Measurements from ENCODE around the gene MYRIP.
"Not testable (repeated sequence)": the region's sequence is repeated elsewhere in the genome, so short reads cannot be mapped to it uniquely, and the experiment has no call there.

MYRIP gene

DNA sequence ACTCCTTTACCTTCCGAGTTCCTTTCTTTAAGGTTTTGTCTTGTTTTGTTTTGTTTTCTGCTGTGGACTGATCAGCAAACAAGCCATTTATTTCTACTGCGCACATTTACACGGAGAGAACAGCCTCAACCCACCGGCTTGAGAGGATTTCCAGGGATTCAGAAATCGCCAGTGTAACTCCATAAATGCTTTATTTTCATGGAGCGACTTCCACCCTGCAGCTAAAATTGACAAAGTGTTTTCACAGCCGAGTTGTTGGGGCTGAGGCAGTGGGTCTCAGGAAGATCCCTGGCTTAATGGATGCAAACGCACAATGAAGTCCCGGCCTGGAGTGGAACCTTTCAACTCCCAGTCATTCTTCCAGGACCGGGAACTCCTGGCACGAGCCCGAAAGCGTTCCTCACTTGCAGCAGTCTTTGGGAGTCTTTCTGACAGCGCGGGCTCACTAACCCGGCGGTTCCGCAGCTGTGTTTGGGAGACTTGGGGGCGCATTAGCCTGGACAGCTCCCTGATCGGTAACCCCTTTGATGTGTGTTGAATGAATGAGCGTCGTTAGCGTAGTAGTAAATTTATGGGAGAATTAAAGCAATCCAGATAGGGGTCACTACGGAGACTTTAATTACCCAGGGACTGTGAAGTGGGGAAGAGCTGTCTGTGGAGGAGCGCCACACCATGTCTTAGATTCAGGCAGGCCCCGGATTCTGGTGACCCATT lies 785 bp upstream of the MYRIP start:
- DNase-seq: no peak

DNA sequence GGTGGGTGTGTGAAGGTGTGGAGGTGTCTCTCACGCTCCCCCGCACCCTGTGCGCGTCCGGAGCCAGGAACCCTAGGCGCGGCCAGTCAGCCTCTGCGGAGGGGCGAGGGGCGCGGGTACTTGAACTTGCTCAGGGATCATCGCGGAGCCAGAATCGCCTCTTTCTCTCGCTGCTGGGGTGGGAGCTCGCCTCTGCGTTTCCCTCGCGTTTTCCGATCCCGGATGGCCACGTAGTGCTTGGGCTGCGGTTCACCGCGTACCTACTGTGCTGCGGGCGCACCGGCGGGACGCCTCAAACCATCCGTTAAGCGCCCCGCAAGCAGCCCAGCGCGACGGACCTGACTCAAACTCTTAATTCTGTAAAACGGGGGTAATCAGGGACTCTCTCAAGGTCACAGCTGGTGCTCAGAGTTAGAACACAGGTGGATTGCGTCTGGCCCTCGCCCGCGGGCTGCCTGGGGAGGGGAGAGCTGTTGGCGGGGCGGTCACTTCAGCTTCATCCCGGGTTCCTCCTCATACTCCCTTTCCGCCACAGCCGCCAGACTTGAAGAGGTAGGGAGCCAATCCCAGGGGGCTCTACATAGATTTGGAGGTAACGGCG lies 686 bp downstream of the MYRIP start:
- no peak for DNase-seq

DNA sequence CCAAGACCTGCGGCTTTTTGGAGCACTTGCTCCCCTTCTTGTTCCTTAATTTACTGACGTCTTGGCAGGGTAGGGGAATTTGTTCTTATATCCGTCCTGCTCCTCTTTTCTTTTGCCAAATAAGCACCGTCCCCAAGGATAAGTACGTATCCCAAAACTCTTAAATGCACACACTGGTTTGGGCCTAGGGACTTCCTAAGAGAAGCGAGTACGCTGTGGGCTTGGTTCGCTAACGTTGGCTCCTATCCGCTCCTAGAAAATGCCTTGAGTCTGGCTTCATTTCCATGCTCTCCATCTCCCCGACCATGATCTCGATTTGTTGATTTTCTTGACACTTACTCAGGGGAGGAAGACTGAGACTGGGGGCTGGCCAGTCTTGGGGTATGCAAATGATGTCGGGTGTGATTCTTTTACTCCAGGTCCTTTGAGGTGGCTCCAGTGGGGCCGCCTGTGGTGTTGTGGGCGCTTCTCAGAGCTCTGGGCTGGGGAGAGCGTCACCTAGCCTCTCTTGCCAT lies 1.3 kb downstream of the MYRIP start:
- DNase-seq: no peak

DNA sequence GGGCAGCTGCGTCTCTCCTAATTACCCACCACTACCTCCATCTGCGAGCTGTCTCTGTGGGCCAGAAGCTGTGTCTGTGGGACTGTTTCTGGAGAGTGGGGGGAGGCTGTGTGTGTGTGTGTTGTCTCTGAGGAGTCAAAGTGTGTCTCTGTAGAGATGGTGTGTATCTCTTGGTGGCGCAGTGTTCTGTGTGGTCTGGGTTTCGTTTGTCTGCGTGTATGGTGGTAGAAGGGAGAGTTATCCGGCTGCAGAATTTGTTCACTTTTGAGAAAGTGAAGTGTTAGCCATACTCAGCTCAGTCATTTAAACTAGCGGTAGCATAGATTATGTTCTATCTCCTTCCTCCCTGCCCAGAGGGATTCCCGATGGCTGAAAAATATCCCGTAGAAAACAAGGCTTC lies 2.2 kb downstream of the MYRIP start:
- DNase-seq: no peak

DNA sequence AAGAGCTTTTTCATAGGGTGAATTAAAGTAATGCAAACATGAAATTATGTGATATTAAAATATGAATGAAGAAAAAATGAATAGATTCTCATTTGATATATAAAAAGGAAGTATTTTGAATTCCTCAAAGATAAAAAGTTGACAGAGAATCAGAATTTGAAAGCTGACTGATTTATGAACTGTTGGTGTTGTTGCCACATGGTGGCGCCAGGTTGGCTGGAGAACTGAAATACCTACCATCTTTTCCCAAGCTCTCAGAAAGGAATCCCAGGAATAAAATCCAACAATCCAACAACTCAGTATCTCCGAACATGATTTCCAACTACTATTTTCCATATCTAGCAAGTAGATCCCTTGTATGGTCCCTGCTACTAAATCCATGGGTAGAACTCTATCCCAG lies 3.1 kb downstream of the MYRIP start:
- no peak for DNase-seq

DNA sequence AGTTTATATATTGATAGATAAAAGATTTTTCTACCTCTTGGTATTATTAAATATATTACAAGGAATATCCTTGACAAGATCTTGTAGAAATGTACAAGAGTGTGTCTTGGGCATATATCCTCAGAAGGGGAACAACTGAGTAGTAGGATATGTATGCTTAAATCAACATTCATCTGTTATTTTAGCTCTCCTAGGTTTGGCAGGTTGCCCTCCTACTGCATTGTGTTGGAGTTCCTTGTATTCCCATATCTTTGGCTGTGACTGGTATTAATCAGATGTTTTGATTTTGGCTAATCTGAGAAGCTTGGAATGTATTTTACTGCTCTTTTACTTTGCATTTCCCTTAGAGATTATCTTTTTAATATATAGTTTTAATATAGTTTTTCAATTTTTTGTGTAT lies 4.6 kb downstream of the MYRIP start:
- no peak for DNase-seq

DNA sequence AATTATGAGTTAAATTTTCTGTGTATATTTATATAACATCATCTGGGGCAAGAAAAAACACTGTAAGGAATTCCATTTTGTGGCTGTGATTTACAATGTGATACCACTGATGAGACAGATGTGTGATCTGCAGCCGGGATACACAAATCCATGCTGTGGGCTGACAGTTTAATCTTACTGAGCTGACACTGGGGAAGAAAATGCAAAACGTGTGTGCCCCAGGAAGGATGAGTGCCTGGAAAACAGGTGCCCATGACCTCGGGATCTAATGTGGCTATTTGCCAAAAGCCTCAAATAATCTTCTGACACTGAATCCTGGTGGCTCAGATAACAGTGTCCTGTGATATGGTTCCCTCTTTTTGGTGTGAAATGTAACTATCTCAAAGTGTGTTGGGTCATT lies 10.5 kb downstream of the MYRIP start:
- no peak for DNase-seq

DNA sequence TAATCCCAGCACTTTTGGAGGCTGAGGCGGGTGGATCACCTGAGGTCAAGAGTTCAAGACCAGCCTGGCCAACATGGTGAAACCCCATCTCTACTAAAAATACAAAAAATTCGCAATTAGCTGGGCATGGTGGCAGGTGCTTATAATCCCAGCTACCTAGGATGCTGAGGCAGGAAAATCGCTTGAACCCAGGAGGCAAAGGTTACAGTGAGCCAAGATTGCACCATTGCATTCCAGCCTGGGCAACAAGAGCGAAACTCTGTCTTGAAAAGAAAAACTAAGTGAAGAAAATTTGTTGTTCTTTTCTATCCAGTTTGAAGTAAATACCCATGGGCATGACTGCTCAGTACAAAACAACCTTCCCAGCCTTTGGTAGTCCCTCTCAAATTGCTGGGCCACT lies 24.4 kb downstream of the MYRIP start:
- DNase-seq: not testable (repeated sequence)

DNA sequence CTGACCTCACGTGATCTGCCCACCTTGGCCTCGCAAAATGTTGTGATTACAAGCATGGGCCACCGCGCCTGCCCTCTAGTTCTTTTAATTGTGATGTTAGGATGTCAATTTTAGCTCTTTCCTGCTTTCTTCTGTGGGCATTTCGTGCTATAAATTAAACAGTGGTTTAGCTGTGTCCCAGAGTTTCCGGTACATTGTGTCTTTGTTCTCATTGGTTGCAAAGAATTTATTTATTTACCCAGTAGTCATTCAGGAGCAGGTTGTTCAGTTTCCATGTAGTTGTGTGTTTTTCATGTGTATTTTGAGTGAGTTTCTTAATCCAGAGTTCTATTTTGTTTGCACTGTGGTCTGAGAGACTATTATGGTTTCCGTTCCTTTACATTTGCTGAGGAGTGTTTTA lies 30.1 kb downstream of the MYRIP start:
- DNase-seq: no peak

DNA sequence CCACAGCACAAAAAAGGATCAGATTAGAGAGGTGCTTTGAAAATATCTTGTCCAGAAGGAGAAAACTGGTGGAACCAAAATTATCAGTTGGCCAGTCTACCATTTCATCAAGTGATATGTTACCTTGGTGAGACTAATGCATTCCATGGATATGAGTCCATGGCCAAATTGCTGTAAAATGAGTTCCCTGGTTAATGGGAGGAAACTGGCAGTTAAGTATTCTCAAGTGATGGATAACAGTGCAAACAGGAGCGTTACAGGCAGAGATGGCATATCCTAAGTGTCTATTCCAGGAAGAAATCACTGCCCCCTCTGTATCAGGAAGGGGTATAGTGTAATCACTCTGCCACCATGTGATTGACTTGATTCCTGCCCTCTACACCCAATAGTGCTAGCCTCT lies 34.0 kb downstream of the MYRIP start:
- DNase-seq: no peak

DNA sequence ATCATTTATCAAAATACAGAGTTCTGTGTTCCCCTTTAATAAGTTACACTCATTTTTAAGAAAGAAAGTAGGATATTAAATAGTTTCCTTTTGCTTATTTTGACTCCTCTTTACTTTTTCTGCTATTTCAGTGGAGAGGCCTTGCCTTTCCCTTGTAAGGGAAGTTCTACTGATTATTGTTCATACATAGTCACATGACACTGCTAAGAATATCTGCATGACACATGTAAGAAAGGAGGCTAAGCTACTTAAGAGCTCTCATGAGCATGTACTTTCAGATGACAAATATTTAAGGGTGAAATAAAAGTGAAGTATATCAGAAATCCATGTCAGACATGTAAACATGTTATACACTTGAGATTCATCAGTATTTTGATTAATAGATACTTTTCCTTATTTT lies 39.0 kb downstream of the MYRIP start:
- DNase-seq: no peak

DNA sequence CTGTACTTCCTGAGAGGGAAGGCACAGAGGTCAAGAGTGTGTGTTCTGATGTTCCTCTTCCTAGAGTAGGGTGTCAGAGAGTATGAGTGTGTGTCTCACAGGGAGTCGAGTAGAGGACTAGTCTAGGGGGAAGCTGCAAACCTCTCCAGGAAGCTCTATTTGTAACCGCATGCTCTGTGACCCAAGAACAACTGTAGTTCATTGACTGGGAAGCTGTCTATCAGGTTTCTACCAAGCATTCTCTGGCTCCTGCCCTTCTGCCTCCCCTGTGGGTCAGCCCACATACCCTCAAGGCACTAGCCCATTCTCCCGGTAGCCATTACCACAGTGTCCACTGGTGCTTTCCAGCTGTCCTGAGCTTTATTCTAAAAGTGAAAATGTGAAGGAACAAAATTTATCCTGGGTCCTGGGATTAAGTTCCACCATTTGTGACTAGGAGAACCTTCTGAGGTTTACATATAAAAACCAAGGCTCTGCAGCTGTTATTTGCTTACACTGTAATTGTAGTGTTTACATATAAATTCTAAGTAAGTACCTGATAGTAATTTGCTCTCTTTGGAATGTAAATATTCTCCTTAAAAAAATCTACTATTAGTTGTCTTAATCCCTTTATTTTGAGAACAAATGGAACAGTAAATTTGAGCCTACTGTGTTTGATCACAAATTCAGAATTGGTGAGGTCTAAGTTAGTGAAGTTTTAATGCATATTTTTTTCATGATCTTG lies 40.7 kb downstream of the MYRIP start:
- no peak for DNase-seq

DNA sequence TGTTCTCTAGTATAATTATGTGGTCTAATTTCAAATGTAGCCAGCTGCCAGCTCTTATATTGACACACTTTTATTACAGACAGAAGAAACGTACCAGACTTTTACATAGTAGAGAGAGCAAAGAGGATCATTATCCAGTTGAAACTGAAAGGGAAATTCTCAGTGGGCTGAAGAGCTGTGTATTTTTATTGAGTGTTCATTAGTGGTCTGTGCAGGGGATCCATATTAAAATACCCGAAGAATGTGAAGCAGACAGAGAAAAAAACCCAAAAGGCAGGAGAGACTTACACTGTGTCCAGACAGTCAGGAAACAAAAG lies 41.3 kb downstream of the MYRIP start:
- DNase-seq: no peak

DNA sequence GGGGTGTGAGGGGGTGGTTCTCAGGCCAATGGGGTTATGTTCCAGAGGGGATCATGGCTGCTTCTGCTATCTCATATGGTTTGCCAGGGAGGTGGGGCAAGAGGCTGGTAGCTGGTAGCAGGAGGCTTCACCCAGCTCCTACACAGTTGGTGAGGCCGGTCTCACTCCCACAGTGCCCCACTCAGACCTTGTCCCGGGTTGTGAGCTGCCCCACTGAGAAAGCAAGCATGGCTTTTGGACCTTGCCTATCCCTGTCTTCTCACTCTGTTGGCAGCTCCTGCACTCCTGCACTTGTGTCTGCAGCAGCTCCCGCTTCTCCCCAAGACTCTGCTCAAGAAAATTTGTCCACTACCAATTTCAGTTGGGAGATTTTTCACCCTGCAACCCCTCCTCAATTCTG lies 46.1 kb downstream of the MYRIP start:
- no peak for DNase-seq

DNA sequence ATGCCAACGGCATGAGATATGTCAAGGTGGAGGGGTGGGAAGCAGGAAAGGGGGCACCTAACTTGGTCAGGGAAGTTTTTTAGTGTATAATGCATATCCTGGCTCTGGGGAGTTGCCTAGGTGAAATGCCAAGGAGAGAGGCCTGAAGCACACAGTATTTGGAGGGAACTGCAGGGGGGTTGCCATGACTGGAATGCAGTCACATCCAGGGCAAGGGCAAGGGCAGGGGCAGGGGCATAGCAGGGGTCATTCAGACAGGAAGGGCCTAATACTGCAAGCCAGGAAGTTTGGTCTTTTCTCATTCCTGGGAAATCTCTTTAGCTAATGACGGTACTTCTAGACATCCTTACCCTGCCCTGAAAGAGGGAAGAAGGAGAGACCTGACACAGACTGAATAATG lies 60.5 kb downstream of the MYRIP start:
- no peak for DNase-seq

DNA sequence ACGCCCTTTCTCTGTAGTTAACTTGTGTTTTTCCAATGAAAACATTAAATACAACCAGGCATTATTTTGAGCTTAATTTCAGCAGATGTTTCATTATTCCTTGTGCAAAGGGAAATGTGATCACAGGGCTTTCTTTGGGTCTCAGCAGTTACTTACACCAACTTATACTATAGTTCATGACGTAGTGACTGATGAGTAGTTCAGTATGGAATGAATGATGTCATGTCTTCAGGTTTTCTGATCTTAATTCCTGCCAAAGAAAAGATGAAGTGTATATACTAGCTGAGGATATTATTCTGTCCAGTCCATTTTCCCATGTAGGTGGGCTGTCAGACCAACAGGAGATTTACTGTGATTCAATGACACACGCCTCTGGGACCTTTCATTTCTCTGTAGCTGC lies 61.3 kb downstream of the MYRIP start:
- DNase-seq: no peak

DNA sequence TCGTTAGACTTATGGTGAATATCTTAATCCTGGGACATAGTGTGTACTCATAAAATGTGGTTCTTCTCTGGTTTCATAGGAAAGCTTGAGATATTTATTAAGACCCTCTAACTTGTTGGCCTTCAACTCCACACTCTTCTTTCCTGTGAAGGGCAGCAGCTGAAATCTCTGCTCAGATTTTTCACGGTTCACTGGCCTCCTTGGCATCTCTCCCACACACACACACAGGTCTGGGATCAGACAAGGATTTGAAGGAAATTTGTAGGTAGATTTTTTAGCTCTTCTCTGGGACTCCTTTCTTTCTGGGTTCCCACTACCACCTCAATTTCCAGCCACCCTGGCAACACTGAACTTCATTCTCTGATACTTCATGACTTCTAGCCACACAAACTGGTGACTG lies 70.2 kb downstream of the MYRIP start:
- DNase-seq: no peak

DNA sequence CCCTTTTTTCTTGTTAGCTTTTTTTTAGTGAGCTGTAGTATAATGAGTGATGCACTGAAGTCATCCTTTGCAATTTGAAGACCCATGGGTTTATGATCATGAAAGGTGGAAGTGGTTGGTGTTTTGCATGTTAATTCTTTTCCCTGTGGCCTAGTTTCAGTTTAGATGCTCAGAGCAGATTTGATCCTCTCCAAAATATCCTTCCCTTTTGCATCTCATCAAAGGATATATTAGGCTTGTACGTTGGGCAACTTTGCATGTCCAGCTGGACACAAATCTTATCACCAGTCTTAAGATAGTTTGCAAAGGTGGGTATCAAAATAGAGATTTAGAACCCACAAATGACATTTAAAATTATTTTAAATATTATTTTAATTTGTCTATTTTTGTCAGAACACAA lies 72.7 kb downstream of the MYRIP start:
- no peak for DNase-seq

DNA sequence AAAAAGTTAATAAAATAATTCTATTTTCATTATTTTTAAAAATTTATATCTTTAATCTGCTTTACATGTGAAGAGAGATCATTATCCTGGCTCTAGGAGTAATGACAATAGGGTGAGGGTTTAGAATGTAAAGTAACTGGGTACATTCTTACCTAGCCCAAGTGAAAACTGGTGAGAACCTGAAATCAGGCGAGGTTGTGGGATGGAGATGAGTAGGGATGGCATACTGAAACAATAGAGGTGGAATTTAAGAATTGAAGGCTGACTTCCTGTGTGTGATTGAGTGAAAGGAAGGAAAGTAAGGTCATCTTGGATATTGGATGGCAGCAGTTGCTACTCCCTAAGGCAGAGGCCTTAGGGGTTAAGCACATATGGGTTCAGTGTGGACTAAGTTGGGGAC lies 82.7 kb downstream of the MYRIP start:
- no peak for DNase-seq

DNA sequence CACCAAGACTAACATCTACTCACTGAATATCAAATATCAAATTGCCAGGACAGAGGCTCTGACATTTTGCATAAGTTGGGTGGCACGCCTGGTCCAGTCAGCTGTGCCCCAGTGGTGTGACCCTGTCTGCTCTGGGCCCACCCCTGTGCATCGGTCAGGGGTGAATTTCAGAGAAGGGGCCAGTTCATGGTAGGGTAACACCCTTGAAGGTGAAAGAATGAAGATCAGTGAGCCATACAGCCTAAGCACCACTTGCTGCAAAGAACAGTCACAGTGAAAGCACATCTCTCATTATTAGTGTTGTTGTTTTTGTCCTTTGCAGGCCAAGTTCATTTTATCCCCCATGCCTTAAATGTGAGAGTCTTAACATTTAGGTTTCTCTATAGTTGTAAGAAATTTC lies 86.8 kb downstream of the MYRIP start:
- DNase-seq: no peak

DNA sequence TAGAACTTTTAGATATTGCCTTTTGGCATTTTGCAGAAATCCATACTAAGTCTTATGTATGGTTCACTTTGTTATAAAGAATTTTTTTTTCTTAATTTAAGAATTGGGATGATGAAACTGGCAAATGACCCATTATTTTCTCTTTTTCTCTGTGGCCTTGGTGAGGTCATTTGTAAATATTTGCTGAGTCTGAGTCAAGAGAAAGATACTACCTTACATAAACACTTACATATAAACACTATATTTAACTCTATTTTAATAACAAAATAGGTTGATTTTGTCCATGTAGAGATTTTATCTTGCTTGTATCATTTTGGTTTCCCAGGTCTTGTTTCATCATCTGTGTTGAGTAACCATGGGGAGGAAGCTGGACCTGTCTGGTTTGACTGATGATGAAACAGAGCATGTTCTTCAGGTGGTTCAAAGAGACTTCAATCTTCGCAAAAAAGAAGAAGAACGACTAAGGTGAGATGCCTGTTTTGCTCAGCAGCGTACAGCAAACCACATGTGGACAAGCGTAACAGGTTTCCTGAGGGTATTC lies 91.1 kb downstream of the MYRIP start:
- no peak for DNase-seq

DNA sequence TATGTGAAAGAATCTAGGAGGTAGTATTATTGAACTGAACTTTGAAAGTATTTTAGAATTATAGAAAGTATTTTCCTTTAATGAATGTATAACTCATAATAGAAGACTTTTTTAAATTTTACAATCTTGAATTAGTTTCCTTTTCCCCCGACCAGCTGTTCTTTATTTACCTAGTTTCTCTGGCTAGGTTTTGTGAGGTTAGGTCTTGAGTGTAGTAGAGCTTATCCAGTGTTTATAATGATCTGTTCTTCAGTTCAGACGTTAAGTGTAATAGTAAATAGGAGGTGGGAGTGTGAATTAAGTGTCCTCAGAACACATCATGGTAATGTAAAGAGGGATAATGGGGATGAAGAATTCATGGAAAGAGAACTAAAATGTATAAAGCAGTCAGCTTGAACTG lies 93.8 kb downstream of the MYRIP start:
- DNase-seq: no peak

DNA sequence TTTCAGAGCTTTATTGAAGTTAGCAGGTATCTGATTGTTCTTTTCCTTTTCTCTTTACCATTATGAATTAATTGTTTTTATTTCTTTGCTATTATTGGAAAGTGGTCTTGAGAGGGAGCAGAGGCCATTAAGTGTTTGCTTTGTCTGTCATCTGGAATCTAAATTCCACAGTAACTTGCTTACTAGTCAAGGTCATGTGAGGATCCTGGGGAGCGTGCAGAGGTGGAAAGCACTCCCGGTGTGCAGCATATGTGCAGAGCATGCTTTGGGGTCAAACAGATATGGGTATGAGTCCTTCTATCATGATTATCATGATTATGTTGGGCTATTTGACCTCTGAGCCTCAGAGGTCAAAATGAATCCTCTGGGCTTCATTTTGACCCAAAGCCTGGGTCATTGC lies 96.4 kb downstream of the MYRIP start:
- DNase-seq: no peak

DNA sequence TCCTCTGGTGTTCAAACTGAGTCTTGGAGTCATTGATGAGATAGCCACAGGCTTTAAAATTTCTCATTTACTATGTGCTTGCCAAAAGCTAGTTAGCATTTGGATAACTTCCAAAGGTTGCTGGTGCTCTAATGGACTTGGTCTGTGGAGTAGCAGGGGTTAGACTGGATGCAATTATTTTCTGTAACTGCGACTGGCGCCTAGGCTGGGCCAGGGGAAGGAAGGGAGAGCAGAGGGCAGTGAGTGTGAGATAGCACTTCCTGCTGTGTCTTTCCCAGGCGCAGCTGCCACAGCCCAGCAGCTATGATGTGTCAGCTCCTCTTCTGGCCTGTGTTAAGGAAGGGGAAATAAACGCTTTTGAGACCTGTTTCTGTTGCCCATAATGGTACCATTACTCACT lies 98.6 kb downstream of the MYRIP start:
- DNase-seq: no peak
